H9 (cell line): Measurements from ENCODE around the gene VWF. TPM values are rescaled to one million over a fixed set of nuclear protein-coding genes. Genes with fewer than 3 reads are reported as not detected.
"Not testable (repeated sequence)": the region's sequence is repeated elsewhere in the genome, so short reads cannot be mapped to it uniquely, and the experiment has no call there.

Experiments used
- DNase-seq: peaks from one replicate; pipeline ENCODE4 v3.0.0-alpha.2; 2017
- H2AFZ ChIP-seq: one replicate; pipeline ENCODE4 v1.6.1; 2013; ENCODE audit warnings: mild to moderate bottlenecking, low read length, control low read depth, moderate library complexity
- H2AK5ac ChIP-seq: 2 replicates; pipeline ENCODE4 v1.6.1; 2013; ENCODE audit warnings: low read length, control low read depth, mixed read lengths; ENCODE audit not compliant: insufficient read length
- H2BK120ac ChIP-seq: one replicate; pipeline ENCODE4 v1.6.1; 2013; ENCODE audit warnings: low read depth, mild to moderate bottlenecking, low read length, control low read depth, inconsistent platforms; ENCODE audit not compliant: poor library complexity, severe bottlenecking
- H2BK12ac ChIP-seq: 2 replicates; pipeline ENCODE4 v1.6.1; 2013; ENCODE audit warnings: low read length, control low read depth, mixed read lengths, low read depth; ENCODE audit not compliant: insufficient read length
- H2BK15ac ChIP-seq: 2 replicates; pipeline ENCODE4 v1.6.1; 2013; ENCODE audit warnings: low read depth, low read length, control low read depth
- H2BK20ac ChIP-seq: one replicate; pipeline ENCODE4 v1.6.1; 2013; ENCODE audit warnings: low read depth, mild to moderate bottlenecking, low read length, control low read depth, inconsistent platforms; ENCODE audit not compliant: poor library complexity, severe bottlenecking
- H2BK5ac ChIP-seq: 2 replicates; pipeline ENCODE4 v1.6.1; 2013; ENCODE audit warnings: low read length, control low read depth, mixed read lengths; ENCODE audit not compliant: insufficient read length
- H3K14ac ChIP-seq: 2 replicates; pipeline ENCODE4 v1.6.1; 2013; ENCODE audit warnings: low read length, control low read depth; ENCODE audit not compliant: insufficient read depth
- H3K18ac ChIP-seq: 2 replicates; pipeline ENCODE4 v1.6.1; 2013; ENCODE audit warnings: low read depth, mild to moderate bottlenecking, mixed read lengths, low read length, control low read depth; ENCODE audit not compliant: insufficient read length
- H3K23ac ChIP-seq: 2 replicates; pipeline ENCODE4 v1.6.1; 2013; ENCODE audit warnings: low read length, control low read depth, mixed read lengths, low read depth; ENCODE audit not compliant: insufficient read length
- H3K23me2 ChIP-seq: 2 replicates; pipeline ENCODE4 v1.6.1; 2013; ENCODE audit warnings: low read depth, mild to moderate bottlenecking, mixed read lengths, low read length, control low read depth; ENCODE audit not compliant: insufficient read length, poor library complexity, severe bottlenecking
- H3K27ac ChIP-seq: 2 replicates; pipeline ENCODE4 v1.5.1; 2013; ENCODE audit warnings: low read length, control low read depth, mixed read lengths, low read depth; ENCODE audit not compliant: insufficient read length
- H3K27me3 ChIP-seq: 2 replicates; pipeline ENCODE4 v1.6.1; 2013; ENCODE audit warnings: low read length, control low read depth, inconsistent platforms; ENCODE audit not compliant: insufficient read depth
- H3K4ac ChIP-seq: 2 replicates; pipeline ENCODE4 v1.6.1; 2013; ENCODE audit warnings: low read depth, mild to moderate bottlenecking, control low read depth, inconsistent platforms, low read length, moderate library complexity
- H3K4me1 ChIP-seq: 2 replicates; pipeline ENCODE4 v1.6.1; 2013; ENCODE audit warnings: low read length, control low read depth, inconsistent platforms; ENCODE audit not compliant: insufficient read depth
- H3K4me2 ChIP-seq: 2 replicates; pipeline ENCODE4 v1.6.1; 2013; ENCODE audit warnings: low read length, control low read depth, mixed read lengths; ENCODE audit not compliant: insufficient read length, insufficient read depth
- H3K56ac ChIP-seq: 2 replicates; pipeline ENCODE4 v1.6.1; 2013; ENCODE audit warnings: low read depth, mild to moderate bottlenecking, mixed read lengths, low read length, control low read depth; ENCODE audit not compliant: insufficient read length
- H3K79me1 ChIP-seq: 2 replicates; pipeline ENCODE4 v1.6.1; 2013; ENCODE audit warnings: low read depth, mild to moderate bottlenecking, moderate library complexity, low read length, control low read depth, inconsistent platforms; ENCODE audit not compliant: insufficient read depth, poor library complexity, severe bottlenecking
- H3K79me2 ChIP-seq: 2 replicates; pipeline ENCODE4 v1.6.1; 2013; ENCODE audit warnings: low read length, control low read depth, inconsistent platforms; ENCODE audit not compliant: insufficient read depth
- H3K9ac ChIP-seq: 2 replicates; pipeline ENCODE4 v1.6.1; 2013; ENCODE audit warnings: low read length, control low read depth, mixed read lengths; ENCODE audit not compliant: insufficient read length; ENCODE audit errors: extremely low read depth
- H3K9me3 ChIP-seq: one replicate; pipeline ENCODE4 v1.6.1; 2013; ENCODE audit warnings: low read depth, low read length, inconsistent platforms; ENCODE audit not compliant: control insufficient read depth
- H3T11ph ChIP-seq: one replicate; pipeline ENCODE4 v1.6.1; 2013; ENCODE audit warnings: mild to moderate bottlenecking, low read length, control low read depth, inconsistent platforms
- H4K20me1 ChIP-seq: one replicate; pipeline ENCODE4 v1.6.1; 2013; ENCODE audit not compliant: control insufficient read depth, insufficient read length, insufficient read depth
- H4K5ac ChIP-seq: 2 replicates; pipeline ENCODE4 v1.6.1; 2013; ENCODE audit warnings: low read depth, mild to moderate bottlenecking, mixed read lengths, low read length, control low read depth; ENCODE audit not compliant: insufficient read length
- H4K8ac ChIP-seq: replicated peaks from 2 replicates; pipeline ENCODE4 v1.6.1; 2013; ENCODE audit warnings: low read length, control low read depth, mixed read lengths, low read depth; ENCODE audit not compliant: insufficient read length
- H4K91ac ChIP-seq: 2 replicates; pipeline ENCODE4 v1.6.1; 2013; ENCODE audit warnings: low read depth, mild to moderate bottlenecking, moderate library complexity, mixed read lengths, low read length, control low read depth; ENCODE audit not compliant: insufficient read length
- H3K27ac Mint-ChIP-seq, 3 experiments: 2 replicates in 2 of 3; 3 replicates in 1 of 3; pipeline ENCODE4 v1.8.0; 2020 to 2021; ENCODE audit warnings: mixed read lengths in 3 of 3, mild to moderate bottlenecking in 1 of 3, moderate library complexity in 1 of 3
- H3K27me3 Mint-ChIP-seq: 2 replicates; pipeline ENCODE4 v1.8.0; 2021; ENCODE audit warnings: low read depth, mild to moderate bottlenecking, moderate library complexity, mixed read lengths
- H3K36me3 Mint-ChIP-seq, 3 experiments: 2 replicates in 2 of 3; 3 replicates in 1 of 3; pipeline ENCODE4 v1.8.0; 2020 to 2021; ENCODE audit warnings: low read depth in 3 of 3, mixed read lengths in 3 of 3; ENCODE audit not compliant: insufficient read depth in 1 of 3
- H3K4me1 Mint-ChIP-seq, 2 experiments: 2 replicates each; pipeline ENCODE4 v1.8.0; 2020; ENCODE audit warnings: mixed read lengths in 2 of 2
- H3K4me3 Mint-ChIP-seq, 2 experiments: 2 replicates in 1 of 2; 3 replicates in 1 of 2; pipeline ENCODE4 v1.8.0; 2020 to 2021; ENCODE audit warnings: mild to moderate bottlenecking in 2 of 2, mixed read lengths in 2 of 2, moderate library complexity in 1 of 2
- H3K9me3 Mint-ChIP-seq, 2 experiments: 2 replicates in 1 of 2; 3 replicates in 1 of 2; pipeline ENCODE4 v1.8.0; 2020; ENCODE audit warnings: mild to moderate bottlenecking in 2 of 2, mixed read lengths in 2 of 2, moderate library complexity in 1 of 2
- WGBS: extraction: QIAGEN DNeasy Blood & Tissue Kit; methylation state at CpG from one replicate; pipeline ENCODE4 v1.1.7; 2013; ENCODE audit warnings: missing lambda C conversion rate, low lambda C conversion rate, mixed read lengths; ENCODE audit not compliant: insufficient read length; ENCODE audit errors: extremely low coverage; 5-methylcytosine and 5-hydroxymethylcytosine counted together
- total RNA-seq: library from RNA; stranded (reverse); gene quantifications from 2 replicates; pipeline ENCODE4 v1.2.1, GENCODE V29; 2021

Gene VWF
- total RNA-seq, 1 experiment from 2014 or later, result 0.17 TPM

GRCh38 chr12:6015271-6015670 lies 109.2 kb downstream of the VWF start:
- not testable (repeated sequence) for H3K23me2 ChIP-seq, H3K4me1 ChIP-seq, H2BK12ac ChIP-seq, H3K23ac ChIP-seq, H3K9ac ChIP-seq, H4K5ac ChIP-seq, H3K9me3 Mint-ChIP-seq, H3K4me1 Mint-ChIP-seq, H2BK120ac ChIP-seq, H2AFZ ChIP-seq, H4K91ac ChIP-seq, H3K27me3 Mint-ChIP-seq, H3K79me2 ChIP-seq, H4K8ac ChIP-seq, H2BK15ac ChIP-seq, H3K18ac ChIP-seq, H2AK5ac ChIP-seq, H3K27me3 ChIP-seq, H3K27ac ChIP-seq, DNase-seq, H3K56ac ChIP-seq, H3K79me1 ChIP-seq, H3K14ac ChIP-seq, H2BK20ac ChIP-seq, H4K20me1 ChIP-seq, H3K4ac ChIP-seq, H3T11ph ChIP-seq, H3K9me3 ChIP-seq, H3K27ac Mint-ChIP-seq, H3K36me3 Mint-ChIP-seq, H3K4me2 ChIP-seq, H2BK5ac ChIP-seq, H3K4me3 Mint-ChIP-seq
- WGBS, result no CpG with 5 or more reads among the region's 3 CpGs

DNA sequence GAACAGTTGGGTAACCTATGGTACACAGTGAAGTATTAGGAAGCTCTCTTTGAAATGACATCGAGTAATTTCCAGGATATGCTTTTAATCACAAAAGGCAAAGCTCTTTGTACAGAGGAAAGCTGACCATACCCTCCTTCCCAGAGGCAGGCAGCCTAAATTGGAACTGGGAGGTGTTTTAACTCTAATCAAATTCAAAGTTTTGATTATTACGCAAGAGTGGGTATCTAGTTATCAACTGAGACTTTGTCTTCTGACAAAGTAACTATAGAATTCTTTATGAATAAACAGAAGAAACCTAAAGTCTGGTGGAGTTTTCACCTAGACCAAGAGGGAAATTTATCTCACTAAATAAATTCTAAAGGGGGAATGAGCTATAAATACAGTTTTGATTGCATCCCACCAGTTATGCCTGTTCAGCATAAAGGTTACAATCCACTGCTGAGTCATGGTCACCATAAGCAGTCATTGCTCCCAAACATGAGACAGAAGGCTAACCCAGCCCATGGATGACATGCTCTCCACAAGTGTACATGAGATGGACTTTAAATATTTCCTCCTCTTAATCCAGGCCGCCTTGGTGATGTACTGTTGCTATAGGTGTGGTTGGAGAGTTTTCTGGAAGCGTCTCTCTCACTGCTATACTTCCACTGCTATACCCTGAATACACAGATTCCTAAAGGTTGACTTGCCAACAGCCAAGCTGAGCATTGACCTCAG lies 113.7 kb downstream of the VWF start:
- not testable (repeated sequence) for H2BK15ac ChIP-seq, H3K4me3 Mint-ChIP-seq, H4K5ac ChIP-seq, H3K4ac ChIP-seq, H3K79me2 ChIP-seq, H2AFZ ChIP-seq, H3K23me2 ChIP-seq, H2BK5ac ChIP-seq, H3K18ac ChIP-seq, H3K9ac ChIP-seq, H3T11ph ChIP-seq, H2BK12ac ChIP-seq, H3K79me1 ChIP-seq, H3K4me1 ChIP-seq, H3K27me3 ChIP-seq, H3K23ac ChIP-seq, H3K9me3 ChIP-seq, H3K4me1 Mint-ChIP-seq, H2BK20ac ChIP-seq, H2AK5ac ChIP-seq, H3K27ac ChIP-seq, H3K4me2 ChIP-seq, H3K56ac ChIP-seq, H4K8ac ChIP-seq, DNase-seq, H3K9me3 Mint-ChIP-seq, H4K91ac ChIP-seq, H3K36me3 Mint-ChIP-seq, H2BK120ac ChIP-seq, H3K14ac ChIP-seq, H4K20me1 ChIP-seq
- peak overlapping the region in 1 of 3 experiments; percentile 3; a peak in 1 of 7 replicates for H3K27ac Mint-ChIP-seq
- peaks cover 22% of the 10 kb centered on the region for H3K27me3 Mint-ChIP-seq
- WGBS, result no CpG with 5 or more reads among the region's 4 CpGs
